IPS DF 4.7 (cell line): ENCODE measurements around the gene GLYATL3.
"Not testable (repeated sequence)": the region's sequence is repeated elsewhere in the genome, so short reads cannot be mapped to it uniquely, and the experiment has no call there.

Experiments used
- DNase-seq: peaks from one replicate; pipeline ENCODE4 v3.0.0-alpha.2; 2013; ENCODE audit warnings: low spot score; ENCODE audit errors: extremely low read depth

The GLYATL3 gene

GRCh38 chr6:49499623-49500022, at the start of gene GLYATL3:
TSS of gene GLYATL3 (plus strand) at chr6:49499923. CDS start at chr6:49511991, 12,068 bp downstream.
- no peak for DNase-seq

- DNase-seq: no peak
Observed at GRCh38 chr6:49453221-49453620, 46.5 kb upstream of the GLYATL3 start.

GRCh38 chr6:49454787-49455709, 44.7 kb upstream of the GLYATL3 start:
- no peak for DNase-seq

GRCh38 chr6:49457771-49458170, 42.0 kb upstream of the GLYATL3 start:
- no peak for DNase-seq

GRCh38 chr6:49462071-49462470, 37.7 kb upstream of the GLYATL3 start:
- no peak for DNase-seq

- DNase-seq: no peak
Observed at GRCh38 chr6:49462599-49462926, 37.2 kb upstream of the GLYATL3 start.

- peak; percentile 89 for DNase-seq
Observed at GRCh38 chr6:49462927-49463611, 36.7 kb upstream of the GLYATL3 start, which contains the start of the genes CENPQ and MMUT. TSS of gene CENPQ (plus strand) at chr6:49463370. CDS start at chr6:49470177, 6,807 bp downstream. TSS of gene MMUT (minus strand) at chr6:49463253. CDS start at chr6:49459466, 3,787 bp downstream.

GRCh38 chr6:49463612-49463967, 36.1 kb upstream of the GLYATL3 start:
- DNase-seq: no peak

- DNase-seq: no peak
Observed at GRCh38 chr6:49464691-49465090, 35.0 kb upstream of the GLYATL3 start.

- DNase-seq: no peak
Observed at GRCh38 chr6:49468042-49468441, 31.7 kb upstream of the GLYATL3 start.

- not testable (repeated sequence) for DNase-seq
Observed at GRCh38 chr6:49476564-49476963, 23.2 kb upstream of the GLYATL3 start.

GRCh38 chr6:49479308-49479970, 20.3 kb upstream of the GLYATL3 start:
- DNase-seq: no peak

- not testable (repeated sequence) for DNase-seq
Observed at GRCh38 chr6:49481846-49482245, 17.9 kb upstream of the GLYATL3 start.

GRCh38 chr6:49483380-49483779, 16.3 kb upstream of the GLYATL3 start:
- DNase-seq: not testable (repeated sequence)

- DNase-seq: no peak
Observed at GRCh38 chr6:49490633-49491032, 9.1 kb upstream of the GLYATL3 start.

- no peak for DNase-seq
Observed at GRCh38 chr6:49497304-49497703, 2.4 kb upstream of the GLYATL3 start.

- DNase-seq: no peak
Observed at GRCh38 chr6:49499126-49499525, 597 bp upstream of the GLYATL3 start.

GRCh38 chr6:49504666-49505065, 4.9 kb downstream of the GLYATL3 start:
- DNase-seq: no peak

GRCh38 chr6:49506569-49507111, 6.9 kb downstream of the GLYATL3 start:
- DNase-seq: no peak

- no peak for DNase-seq
Observed at GRCh38 chr6:49509342-49509741, 9.6 kb downstream of the GLYATL3 start.

- DNase-seq: no peak
Observed at GRCh38 chr6:49513153-49513989, 13.6 kb downstream of the GLYATL3 start.
